ENCODE data around the gene BCAS1.

Gene BCAS1

GRCh38 chr20:54051068-54051467 is 19.3 kb downstream of the BCAS1 start:
- Mint-ChIP-seq H3K27me3 (no peaks in the 10 kb centered on the region), H3K36me3 (no peaks in the 10 kb centered on the region), H3K9me3 (no peaks in the 10 kb centered on the region), H3K4me3 (no peak overlapping the region), H3K4me1 (peaks cover 5% of the 10 kb centered on the region), H3K27ac (no peak overlapping the region)

- H3K27me3 Mint-ChIP-seq: no peaks in the 10 kb centered on the region
- no peak overlapping the region for H3K27ac Mint-ChIP-seq
- no peaks in the 10 kb centered on the region for H3K9me3 Mint-ChIP-seq
- peaks cover 5% of the 10 kb centered on the region for H3K4me1 Mint-ChIP-seq
- no peaks in the 10 kb centered on the region for H3K36me3 Mint-ChIP-seq
- H3K4me3 Mint-ChIP-seq: no peak overlapping the region
Observed at GRCh38 chr20:54048891-54049545, 21.4 kb downstream of the BCAS1 start.

GRCh38 chr20:54048481-54048880 is 21.9 kb downstream of the BCAS1 start:
- no peaks in the 10 kb centered on the region for H3K36me3 Mint-ChIP-seq
- H3K27ac Mint-ChIP-seq: no peak overlapping the region
- H3K9me3 Mint-ChIP-seq: no peaks in the 10 kb centered on the region
- no peaks in the 10 kb centered on the region for H3K27me3 Mint-ChIP-seq
- peaks cover 5% of the 10 kb centered on the region for H3K4me1 Mint-ChIP-seq
- no peak overlapping the region for H3K4me3 Mint-ChIP-seq

- Mint-ChIP-seq H3K4me3 (no peak overlapping the region), H3K4me1 (peaks cover 5% of the 10 kb centered on the region), H3K36me3 (no peaks in the 10 kb centered on the region), H3K9me3 (no peaks in the 10 kb centered on the region), H3K27me3 (no peaks in the 10 kb centered on the region), H3K27ac (no peak overlapping the region)
Observed at GRCh38 chr20:54047720-54048119, 22.7 kb downstream of the BCAS1 start.

GRCh38 chr20:54047048-54047447 is 23.3 kb downstream of the BCAS1 start:
- no peak overlapping the region for H3K27ac Mint-ChIP-seq

GRCh38 chr20:54044156-54044555 is 26.2 kb downstream of the BCAS1 start:
- no peaks in the 10 kb centered on the region for H3K9me3 Mint-ChIP-seq
- H3K4me1 Mint-ChIP-seq: peaks cover 5% of the 10 kb centered on the region
- H3K27me3 Mint-ChIP-seq: peaks cover 4% of the 10 kb centered on the region
- no peak overlapping the region for H3K27ac Mint-ChIP-seq
- no peak overlapping the region for H3K4me3 Mint-ChIP-seq
- no peaks in the 10 kb centered on the region for H3K36me3 Mint-ChIP-seq

More at GRCh38 chr20:54047048-54047447, 23.3 kb downstream of the BCAS1 start:
- Mint-ChIP-seq H3K9me3 (no peaks in the 10 kb centered on the region), H3K27me3 (no peaks in the 10 kb centered on the region), H3K36me3 (no peaks in the 10 kb centered on the region), H3K4me3 (no peak overlapping the region), H3K4me1 (peaks cover 5% of the 10 kb centered on the region)

- no peaks in the 10 kb centered on the region for H3K9me3 Mint-ChIP-seq
- H3K27me3 Mint-ChIP-seq: peaks cover 4% of the 10 kb centered on the region
Observed at GRCh38 chr20:54043076-54043967, 27.1 kb downstream of the BCAS1 start.

GRCh38 chr20:54042021-54042420 is 28.4 kb downstream of the BCAS1 start:
- H3K36me3 Mint-ChIP-seq: no peaks in the 10 kb centered on the region
- H3K9me3 Mint-ChIP-seq: no peaks in the 10 kb centered on the region
- H3K4me3 Mint-ChIP-seq: no peak overlapping the region
- H3K27me3 Mint-ChIP-seq: peaks cover 4% of the 10 kb centered on the region
- H3K27ac Mint-ChIP-seq: no peak overlapping the region
- H3K4me1 Mint-ChIP-seq: no peaks in the 10 kb centered on the region

More at GRCh38 chr20:54043076-54043967, 27.1 kb downstream of the BCAS1 start:
- Mint-ChIP-seq H3K4me1 (peaks cover 5% of the 10 kb centered on the region), H3K4me3 (no peak overlapping the region), H3K36me3 (no peaks in the 10 kb centered on the region), H3K27ac (no peak overlapping the region)

GRCh38 chr20:54041336-54041735 is 29.1 kb downstream of the BCAS1 start:
- H3K9me3 Mint-ChIP-seq: no peaks in the 10 kb centered on the region
- no peaks in the 10 kb centered on the region for H3K36me3 Mint-ChIP-seq
- no peaks in the 10 kb centered on the region for H3K4me1 Mint-ChIP-seq

GRCh38 chr20:54040531-54040930 is 29.9 kb downstream of the BCAS1 start:
- no peaks in the 10 kb centered on the region for H3K9me3 Mint-ChIP-seq
- H3K4me1 Mint-ChIP-seq: no peaks in the 10 kb centered on the region
- peaks cover 4% of the 10 kb centered on the region for H3K27me3 Mint-ChIP-seq
- H3K36me3 Mint-ChIP-seq: no peaks in the 10 kb centered on the region
- H3K27ac Mint-ChIP-seq: no peak overlapping the region
- no peak overlapping the region for H3K4me3 Mint-ChIP-seq

More at GRCh38 chr20:54041336-54041735, 29.1 kb downstream of the BCAS1 start:
- Mint-ChIP-seq H3K4me3 (no peak overlapping the region), H3K27ac (peak overlapping the region; percentile 51), H3K27me3 (peaks cover 4% of the 10 kb centered on the region)

GRCh38 chr20:54038961-54039360 is 31.4 kb downstream of the BCAS1 start:
- no peaks in the 10 kb centered on the region for H3K4me1 Mint-ChIP-seq
- H3K27ac Mint-ChIP-seq: no peak overlapping the region
- H3K27me3 Mint-ChIP-seq: peaks cover 7% of the 10 kb centered on the region
- no peak overlapping the region for H3K4me3 Mint-ChIP-seq
- H3K36me3 Mint-ChIP-seq: no peaks in the 10 kb centered on the region
- no peaks in the 10 kb centered on the region for H3K9me3 Mint-ChIP-seq

GRCh38 chr20:54037525-54037924 is 32.9 kb downstream of the BCAS1 start:
- Mint-ChIP-seq H3K9me3 (peaks cover 7% of the 10 kb centered on the region), H3K4me1 (no peaks in the 10 kb centered on the region), H3K4me3 (no peak overlapping the region), H3K27ac (no peak overlapping the region), H3K36me3 (no peaks in the 10 kb centered on the region), H3K27me3 (peaks cover 7% of the 10 kb centered on the region)

GRCh38 chr20:54029643-54030042 is 40.8 kb downstream of the BCAS1 start:
- H3K4me3 Mint-ChIP-seq: no peak overlapping the region
- no peak overlapping the region for H3K27ac Mint-ChIP-seq
- H3K4me1 Mint-ChIP-seq: no peaks in the 10 kb centered on the region
- peaks cover 15% of the 10 kb centered on the region for H3K9me3 Mint-ChIP-seq
- peaks cover 6% of the 10 kb centered on the region for H3K27me3 Mint-ChIP-seq
- no peaks in the 10 kb centered on the region for H3K36me3 Mint-ChIP-seq

- Mint-ChIP-seq H3K4me3 (no peak overlapping the region), H3K4me1 (no peaks in the 10 kb centered on the region), H3K27ac (no peak overlapping the region), H3K27me3 (peaks cover 7% of the 10 kb centered on the region), H3K36me3 (no peaks in the 10 kb centered on the region), H3K9me3 (peaks cover 15% of the 10 kb centered on the region)
Observed at GRCh38 chr20:54029176-54029575, 41.2 kb downstream of the BCAS1 start.

GRCh38 chr20:54028276-54029011 is 42.0 kb downstream of the BCAS1 start:
- H3K27ac Mint-ChIP-seq: no peak overlapping the region
- H3K4me3 Mint-ChIP-seq: no peak overlapping the region
- no peaks in the 10 kb centered on the region for H3K36me3 Mint-ChIP-seq
- no peaks in the 10 kb centered on the region for H3K4me1 Mint-ChIP-seq
- peaks cover 5% of the 10 kb centered on the region for H3K27me3 Mint-ChIP-seq
- peaks cover 15% of the 10 kb centered on the region for H3K9me3 Mint-ChIP-seq
